T-helper 22 cell (primary cell): ENCODE data around the gene MYO1H.

ENCODE experiments used
- DNase-seq: peaks from one replicate; pipeline ENCODE4 v3.0.0-alpha.2; 2020; ENCODE audit warnings: low read depth

MYO1H gene

GRCh38 chr12:109448707-109449390 is 101.1 kb downstream of the MYO1H start:
- DNase-seq = no peak

GRCh38 chr12:109449845-109450532 is 102.3 kb downstream of the MYO1H start:
- no peak for DNase-seq

- no peak for DNase-seq
Measured at GRCh38 chr12:109450980-109451379, 103.3 kb downstream of the MYO1H start.

DNA sequence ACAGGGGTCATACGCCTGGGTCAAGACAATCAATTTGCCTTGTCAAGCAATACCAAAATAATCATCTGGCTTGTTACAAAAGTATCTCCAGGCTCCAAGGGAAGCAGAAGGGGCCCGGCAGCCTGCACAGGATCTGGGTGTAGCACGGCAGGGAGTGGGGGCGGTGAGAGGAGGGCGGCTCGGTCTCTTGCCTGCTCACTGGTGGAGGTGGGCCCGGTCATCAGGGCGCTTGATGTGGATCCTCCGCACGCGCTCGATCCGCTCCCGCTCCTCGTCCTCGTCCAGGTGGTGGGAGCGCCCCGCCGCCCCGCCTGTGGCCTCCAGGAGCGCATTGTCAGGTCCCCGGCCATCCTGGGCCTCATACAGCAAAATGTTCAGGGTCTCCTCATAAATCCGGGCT is 103.7 kb downstream of the MYO1H start:
- no peak for DNase-seq

DNA sequence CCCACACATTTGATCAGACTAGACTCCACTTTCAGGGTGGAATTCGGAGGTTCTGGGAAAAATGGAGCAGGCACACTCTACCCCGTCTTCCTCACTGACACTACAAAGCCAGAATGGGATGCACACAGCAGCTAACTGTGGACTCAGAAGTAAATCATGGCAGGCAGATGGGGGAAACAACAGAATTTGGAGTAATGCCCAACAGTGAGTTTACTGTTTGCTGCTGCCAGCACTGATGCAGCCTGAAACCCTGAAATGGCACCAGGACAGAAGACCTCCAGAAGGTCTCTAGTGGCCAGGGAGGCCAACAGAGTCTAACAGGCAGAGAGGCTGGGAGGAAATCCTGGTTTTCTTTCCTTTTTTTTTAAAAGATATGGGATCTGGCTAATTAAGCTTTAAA is 104.8 kb downstream of the MYO1H start:
- no peak for DNase-seq

- DNase-seq = no peak
Measured at GRCh38 chr12:109455706-109456105, 108.0 kb downstream of the MYO1H start.

- no peak for DNase-seq
Measured at GRCh38 chr12:109458086-109458485, 110.4 kb downstream of the MYO1H start.

- DNase-seq = no peak
Measured at GRCh38 chr12:109458771-109459208, 111.1 kb downstream of the MYO1H start.

DNA sequence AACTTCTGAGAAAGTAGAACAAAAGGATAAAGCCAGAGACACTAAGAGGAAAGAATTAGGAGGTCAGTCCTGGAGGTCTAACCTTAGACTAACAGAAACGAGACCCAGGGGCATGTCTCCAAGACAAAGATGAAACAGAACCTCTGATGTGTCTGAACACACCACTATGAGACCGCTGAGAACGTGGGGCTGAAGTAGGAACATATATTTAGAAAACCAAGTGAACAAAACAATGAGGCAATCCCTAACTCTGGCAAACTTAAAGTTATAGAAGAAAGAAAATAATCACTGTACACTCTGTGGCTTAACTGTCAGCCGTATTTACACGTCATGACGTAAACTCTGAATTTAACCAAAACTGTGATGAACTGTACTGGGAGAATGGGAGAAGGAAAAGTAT is 111.5 kb downstream of the MYO1H start:
- no peak for DNase-seq

- DNase-seq = no peak
Measured at GRCh38 chr12:109460538-109460937, 112.8 kb downstream of the MYO1H start.

DNA sequence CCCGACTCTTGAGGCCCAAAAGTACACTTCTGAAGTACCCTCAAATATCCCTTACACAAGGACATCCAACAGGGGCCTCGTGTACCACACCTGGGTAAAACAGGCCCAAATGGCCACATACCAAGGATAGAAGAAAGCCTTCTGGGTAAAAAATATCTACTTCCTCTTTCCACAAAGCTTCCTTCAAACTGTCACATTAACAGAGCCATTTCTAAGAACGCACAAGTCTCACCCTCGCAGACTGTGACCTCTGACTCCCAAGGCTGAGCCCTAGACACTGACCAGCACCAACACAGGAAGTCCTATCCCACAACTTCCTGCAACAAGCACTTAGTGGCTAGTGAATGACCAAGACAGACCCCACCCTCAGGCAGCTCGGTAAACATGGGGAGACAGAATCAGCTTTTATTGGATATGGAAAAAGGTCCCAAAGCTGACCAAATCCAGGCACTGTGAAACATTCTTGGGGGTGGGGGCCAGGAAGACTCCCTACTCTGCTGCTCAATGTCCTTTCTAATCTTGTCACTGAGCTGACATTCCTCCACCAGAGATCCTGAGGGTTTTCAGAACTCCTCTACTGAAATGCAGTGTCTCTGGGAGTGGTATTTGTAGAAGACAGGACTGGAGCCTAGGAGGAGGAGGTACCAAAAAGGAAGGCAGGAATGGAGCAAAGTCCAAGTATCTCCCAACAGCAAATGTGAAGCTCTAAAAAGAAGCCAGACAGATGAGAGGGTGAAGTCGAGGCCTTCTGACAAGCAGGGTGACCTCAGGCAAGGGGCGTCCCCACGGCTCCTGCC is 113.5 kb downstream of the MYO1H start:
- no peak for DNase-seq

DNA sequence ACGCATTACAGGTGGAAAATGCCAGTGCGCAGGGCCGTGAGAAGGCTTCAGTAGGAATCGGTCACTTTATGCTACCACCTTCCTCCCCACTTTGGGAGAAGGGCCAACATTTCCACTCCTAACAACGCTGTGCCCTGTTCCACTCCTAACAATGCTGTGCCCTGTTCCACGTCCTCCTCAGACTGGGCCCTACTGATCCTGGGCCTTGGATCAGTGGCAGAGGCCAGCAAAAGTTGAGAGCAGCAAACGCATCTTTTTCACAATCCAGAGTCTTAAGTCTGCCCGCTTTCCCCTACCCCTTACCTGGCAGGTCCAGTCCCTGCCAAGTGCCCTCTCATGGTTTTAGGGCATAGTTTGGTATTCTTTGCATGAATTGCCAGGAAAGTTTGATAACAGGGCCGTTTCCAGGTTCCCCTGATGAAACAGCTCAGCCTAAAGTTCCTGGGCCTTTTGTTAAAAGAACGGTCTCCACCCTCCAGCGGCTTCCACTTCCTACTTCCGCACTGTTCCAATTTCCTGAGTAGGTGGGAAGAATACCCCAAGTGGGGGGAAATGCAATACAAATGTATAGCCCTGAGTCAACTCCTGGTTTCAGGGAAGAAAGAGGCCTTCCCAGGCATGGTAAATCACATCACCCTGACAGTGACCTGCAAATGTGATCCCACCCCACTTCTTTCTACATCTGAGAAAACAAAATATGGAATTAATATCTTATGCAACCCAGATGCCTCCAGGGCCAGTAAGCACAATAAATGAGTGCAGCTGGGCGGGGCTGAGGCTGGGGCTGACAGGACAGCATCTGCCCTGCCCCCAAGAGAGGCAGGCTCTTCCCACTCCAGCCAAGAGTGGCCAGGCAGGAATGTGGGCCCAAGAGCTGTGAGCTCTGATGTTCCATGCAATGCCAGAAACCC is 114.4 kb downstream of the MYO1H start:
- no peak for DNase-seq

DNA sequence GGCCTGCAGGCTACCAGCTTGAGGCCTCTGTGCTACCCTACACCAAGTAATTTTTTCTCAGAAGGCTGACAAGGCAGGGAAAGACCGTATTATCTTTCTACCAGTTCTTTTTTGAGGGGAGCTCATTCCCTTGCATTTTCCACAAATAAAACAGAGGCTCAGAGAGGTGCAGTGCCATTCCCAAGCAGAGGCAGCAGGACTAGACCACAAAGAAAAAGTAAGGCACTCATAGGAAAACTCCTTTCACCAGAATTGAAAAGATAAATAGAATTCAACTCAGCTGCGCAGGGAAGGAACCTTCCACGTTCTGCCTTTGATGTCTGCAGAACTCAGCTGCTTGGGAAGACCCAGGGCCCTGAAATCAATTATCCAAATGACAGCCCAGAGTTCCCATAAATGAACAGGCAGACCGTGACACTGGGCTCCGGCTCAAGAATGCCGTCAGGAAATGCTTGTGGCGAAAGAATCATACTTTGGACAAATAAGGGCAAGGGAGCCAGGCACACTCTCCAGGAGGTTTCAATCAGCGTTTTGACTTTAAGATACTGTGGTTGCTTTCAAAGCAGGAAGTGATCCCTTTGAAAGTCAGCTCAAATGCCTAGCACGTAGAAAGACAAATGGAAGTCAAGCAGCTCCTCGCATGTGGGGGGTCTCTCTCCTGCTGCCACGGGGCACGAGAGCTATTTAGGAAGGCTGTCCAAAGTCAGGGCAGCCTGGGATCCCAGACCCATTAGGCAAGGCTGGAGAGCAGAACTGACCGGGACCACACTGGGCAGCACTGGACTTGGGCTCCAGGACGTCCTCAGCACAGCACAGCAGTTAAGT is 115.4 kb downstream of the MYO1H start:
- DNase-seq = no peak

GRCh38 chr12:109463756-109464155 is 116.1 kb downstream of the MYO1H start:
- no peak for DNase-seq

DNA sequence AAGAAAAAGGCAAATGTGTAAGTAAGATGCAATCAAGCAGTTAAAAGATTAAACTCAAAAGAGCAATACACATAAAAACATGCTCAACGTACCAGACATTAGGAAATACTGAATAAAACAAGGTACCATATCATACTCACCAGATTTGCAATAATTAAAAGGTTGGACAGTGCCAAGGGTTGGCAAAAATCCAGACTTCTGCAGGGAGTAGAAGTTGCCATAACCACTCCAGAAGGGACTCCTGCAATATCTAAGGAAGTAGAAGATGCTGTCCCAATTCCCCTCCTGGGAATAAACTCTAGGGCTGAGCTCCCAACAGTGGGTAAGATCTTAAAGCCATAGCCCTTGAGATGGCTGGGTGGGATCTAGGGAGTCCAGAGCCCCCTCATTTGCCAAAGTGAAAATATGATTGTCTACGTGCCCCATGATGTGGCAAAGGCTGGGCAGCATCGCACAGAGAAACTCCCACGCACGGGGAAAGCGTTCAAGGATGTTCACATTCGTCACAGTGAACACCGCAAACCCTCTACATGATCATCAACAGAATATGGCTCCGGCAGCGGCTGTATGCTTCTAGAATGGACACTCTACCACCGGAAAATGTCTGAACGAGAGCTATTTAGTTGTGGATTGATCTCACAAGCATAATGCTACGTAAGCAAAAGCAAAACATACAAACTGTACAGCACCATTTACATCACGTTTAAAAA is 117.1 kb downstream of the MYO1H start:
- DNase-seq = no peak

DNA sequence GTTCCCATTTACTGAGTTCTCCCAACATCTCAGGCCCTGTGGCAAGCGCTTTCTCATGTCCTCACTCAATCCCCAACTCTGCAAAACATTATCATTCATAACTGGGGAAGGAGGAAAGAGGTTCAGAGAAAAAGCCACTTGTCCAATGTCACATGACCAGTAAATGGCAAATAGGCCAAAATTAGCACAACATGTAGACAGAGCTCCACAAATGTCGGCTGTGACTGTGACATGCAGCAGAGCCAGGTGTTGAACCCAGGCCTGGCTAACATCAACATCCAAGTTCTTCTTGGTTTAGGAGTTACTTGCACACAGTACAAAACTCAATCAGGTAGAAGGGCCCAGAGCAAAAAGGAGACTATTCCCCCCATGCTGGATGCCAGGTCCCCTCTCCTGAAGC is 118.6 kb downstream of the MYO1H start:
- no peak for DNase-seq

GRCh38 chr12:109466821-109467220 is 119.1 kb downstream of the MYO1H start:
- no peak for DNase-seq

GRCh38 chr12:109467978-109468676 is 120.4 kb downstream of the MYO1H start:
- DNase-seq = no peak

DNA sequence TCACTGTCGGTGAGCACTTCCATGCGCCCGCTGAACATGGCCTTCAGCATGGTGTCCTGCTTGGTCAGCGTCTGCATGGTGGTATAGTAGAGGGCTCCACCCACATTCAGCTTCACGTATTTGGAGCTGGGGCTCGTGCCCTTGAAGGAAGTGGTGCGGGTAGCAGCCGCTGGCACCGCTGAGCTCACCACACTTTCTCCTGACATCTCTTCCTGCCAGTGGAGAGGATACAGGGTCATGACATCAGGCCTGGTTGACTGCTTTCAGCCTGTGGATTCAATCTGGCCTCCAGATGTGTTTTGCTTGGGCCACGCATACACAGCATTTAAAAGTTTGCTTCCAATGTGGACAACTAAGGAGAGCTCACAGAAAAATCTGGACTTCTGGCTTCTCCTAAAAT is 121.8 kb downstream of the MYO1H start:
- DNase-seq = no peak

- DNase-seq = no peak
Measured at GRCh38 chr12:109473006-109473405, 125.3 kb downstream of the MYO1H start.
